ENCODE measurements around the gene NIPSNAP2.

DNA sequence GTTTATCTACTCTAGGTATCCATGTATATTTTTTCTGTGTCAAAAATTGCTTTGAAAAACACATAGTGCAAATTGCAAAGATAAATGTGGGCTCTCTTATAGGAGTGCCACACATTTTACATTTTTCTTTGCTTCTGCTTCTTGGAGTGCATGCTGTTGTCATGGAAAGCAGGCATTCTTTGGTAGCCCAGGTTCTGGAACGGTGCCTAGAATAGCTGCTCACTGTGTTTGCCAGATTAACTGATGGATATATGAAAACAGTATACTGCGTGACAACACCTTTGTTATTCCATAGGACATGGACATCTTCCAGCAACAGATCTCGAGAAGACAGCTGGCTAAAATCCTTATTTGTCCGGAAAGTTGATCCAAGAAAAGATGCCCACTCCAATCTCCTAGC is 13.4 kb downstream of the NIPSNAP2 start:
- TF ChIP-seq CTCF (IDR thresholded peaks at IDR 0.05) (no peak), ELF4 (CRISPR knock-in tag; IDR thresholded peaks at IDR 0.05; ENCODE audit: low read depth) (no peak)
